Measurements from ENCODE around the gene LANCL1.

Gene LANCL1, protein sequence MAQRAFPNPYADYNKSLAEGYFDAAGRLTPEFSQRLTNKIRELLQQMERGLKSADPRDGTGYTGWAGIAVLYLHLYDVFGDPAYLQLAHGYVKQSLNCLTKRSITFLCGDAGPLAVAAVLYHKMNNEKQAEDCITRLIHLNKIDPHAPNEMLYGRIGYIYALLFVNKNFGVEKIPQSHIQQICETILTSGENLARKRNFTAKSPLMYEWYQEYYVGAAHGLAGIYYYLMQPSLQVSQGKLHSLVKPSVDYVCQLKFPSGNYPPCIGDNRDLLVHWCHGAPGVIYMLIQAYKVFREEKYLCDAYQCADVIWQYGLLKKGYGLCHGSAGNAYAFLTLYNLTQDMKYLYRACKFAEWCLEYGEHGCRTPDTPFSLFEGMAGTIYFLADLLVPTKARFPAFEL

DNA sequence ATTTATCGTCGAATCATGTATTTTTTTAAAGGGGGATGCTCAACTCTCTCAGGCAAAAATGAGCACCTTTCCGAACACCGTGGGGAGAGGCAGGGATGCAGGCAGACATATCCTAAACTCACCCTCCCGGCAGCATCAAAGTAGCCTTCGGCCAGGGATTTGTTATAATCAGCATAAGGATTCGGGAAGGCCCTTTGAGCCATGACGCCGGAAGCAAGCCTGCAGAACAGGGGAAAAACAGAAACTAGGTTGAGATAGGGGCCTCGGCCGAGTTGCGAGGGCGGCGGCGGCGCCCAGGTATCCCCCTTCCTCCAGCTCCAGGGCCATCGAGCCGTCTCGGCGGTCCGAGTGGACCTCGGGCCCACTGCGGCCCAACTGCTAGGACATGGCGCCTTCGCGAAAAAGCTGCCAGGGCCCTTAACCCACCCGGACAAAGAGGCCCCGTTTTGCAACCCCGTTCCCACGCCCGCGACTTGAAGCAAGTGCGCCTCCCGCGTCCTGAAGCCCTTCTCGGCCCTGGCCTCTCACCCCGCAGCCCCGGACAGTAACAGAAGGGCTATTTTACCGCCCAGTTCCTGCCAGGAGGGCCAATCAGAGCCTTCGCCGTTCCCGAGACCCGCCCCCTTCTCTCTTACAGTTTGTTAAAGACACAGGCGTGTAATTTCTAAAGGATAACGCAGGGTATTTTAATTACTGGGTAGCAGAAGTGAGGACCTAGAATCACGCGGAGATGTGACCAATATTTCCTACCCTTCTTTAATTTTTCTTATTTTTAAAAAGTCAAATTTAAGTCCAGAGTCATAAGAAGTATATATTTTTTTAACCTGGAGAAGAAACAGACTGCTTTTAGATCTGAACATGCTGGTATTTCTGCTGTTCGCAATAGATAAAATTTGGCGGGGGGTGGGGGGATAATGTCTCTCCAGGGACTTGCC lies at the start of gene LANCL1:
Gene LANCL1, minus strand, starts transcription at position 566 of the 935 bp plus-strand sequence. Its CDS starts 363 bp downstream, at position 203.
- DNase-seq = peak; percentile 87

GRCh38 chr2:210524533-210524932 lies 48.0 kb upstream of the LANCL1 start:
- DNase-seq = no peak

DNA sequence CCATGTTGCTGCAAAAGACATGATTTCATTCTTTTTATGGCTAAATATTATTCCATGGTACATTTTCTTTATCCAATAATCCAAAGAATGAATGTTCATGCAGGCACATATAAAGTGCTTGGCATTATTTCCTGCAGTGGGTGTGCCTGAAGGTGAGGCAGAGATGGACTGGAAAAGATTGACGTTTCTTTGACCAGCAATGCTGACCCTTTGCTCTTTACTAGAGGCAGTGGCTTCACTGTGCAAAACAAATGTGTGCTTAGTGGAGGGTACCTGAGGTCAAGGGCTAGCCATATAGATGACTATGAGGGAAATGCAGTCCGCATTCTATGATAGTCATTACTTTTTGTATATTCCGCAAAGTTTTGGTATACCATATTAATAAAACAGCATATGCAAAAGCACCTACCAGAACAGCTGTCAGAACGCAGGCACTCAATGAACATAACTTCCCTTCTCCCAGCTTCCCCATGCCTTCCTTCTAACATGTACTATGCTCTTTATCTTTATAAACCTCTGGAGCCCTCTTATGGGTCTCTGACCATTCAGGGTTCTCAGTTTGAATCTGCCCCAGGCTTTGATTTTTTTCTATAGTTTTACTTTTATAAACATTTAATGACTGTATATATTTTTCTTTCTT lies 47.2 kb upstream of the LANCL1 start:
- DNase-seq = no peak

DNA sequence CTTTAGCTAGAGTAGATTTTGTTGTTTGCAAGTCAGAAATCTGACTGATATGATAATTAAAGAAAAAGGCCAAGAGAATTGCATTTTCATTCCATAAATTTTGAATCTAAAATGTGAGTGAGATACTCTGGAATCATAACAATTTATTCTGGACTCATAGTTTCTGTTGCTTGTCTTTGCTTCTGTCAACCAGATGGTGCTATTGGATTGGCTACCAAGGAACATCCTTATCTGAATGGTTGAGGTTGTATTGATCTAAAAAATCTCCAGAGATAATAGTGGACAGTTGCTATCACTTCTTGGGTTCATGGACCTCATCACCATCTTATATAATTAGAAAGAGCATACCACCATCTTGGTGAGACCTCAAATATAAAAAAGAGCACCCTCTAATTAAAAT lies 45.8 kb upstream of the LANCL1 start:
- no peak for DNase-seq

DNA sequence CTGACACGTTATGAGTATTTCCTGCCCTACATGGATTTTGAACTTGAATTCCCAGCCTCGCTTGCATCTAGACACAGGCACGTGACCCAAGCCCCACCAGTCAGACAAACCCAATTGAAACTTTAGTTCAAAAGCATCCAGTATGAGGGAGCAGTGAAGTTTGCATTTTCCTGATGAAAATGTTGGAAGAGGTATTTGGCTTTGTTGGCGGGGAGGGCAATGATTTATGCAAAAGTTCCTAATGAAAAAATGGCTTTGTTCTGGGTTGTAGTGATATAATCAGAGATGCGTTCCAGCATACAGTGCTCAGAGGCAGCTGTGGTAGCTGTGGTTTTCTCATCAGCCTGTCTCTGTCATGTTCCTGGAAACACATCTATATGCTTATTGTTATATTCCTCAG lies 43.0 kb upstream of the LANCL1 start:
- DNase-seq = no peak

DNA sequence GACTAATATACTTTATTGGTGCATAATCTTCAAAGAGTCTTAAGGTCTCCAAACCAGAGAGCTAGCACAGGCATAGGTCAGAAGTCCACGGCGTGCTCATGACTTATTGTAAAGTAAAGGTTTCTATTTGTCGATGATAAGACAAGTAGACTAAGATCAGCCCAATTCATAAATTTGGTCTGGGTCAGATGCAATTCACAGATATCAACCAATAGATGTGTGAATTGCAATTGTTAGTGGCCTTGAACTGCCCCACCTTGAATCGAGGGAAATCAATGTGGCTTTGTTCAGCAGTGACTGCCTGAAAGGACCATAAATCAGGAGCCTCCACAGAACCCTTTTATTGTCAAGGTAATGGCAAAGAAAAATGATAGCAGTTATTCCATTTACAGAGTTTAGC lies 40.7 kb upstream of the LANCL1 start:
- no peak for DNase-seq

- DNase-seq = no peak
These were observed 39.4 kb upstream of the LANCL1 start for GRCh38 chr2:210515911-210516310.

- DNase-seq = no peak
These were observed 27.2 kb upstream of the LANCL1 start for GRCh38 chr2:210503725-210504191.

GRCh38 chr2:210503001-210503623 lies 26.6 kb upstream of the LANCL1 start:
- DNase-seq = peak; percentile 27

DNA sequence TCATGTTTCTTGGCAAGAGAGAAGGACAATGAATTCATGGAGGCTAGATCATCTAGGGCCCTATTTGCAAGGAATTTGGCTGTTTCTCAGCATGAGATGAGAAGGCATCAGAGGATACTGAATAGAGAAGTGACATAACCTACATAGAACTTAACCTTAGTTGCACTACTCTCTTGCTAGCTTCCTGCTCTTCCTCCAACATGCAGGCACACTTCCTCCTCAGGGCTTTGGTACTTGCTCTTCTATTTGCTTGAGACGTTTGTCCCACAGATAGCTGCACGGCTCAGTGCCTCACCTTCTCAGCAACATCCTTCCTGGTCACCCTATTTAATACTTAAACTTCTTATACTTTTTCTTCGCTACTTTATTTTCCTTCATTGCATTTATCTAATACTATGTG lies 20.0 kb upstream of the LANCL1 start:
- no peak for DNase-seq

DNA sequence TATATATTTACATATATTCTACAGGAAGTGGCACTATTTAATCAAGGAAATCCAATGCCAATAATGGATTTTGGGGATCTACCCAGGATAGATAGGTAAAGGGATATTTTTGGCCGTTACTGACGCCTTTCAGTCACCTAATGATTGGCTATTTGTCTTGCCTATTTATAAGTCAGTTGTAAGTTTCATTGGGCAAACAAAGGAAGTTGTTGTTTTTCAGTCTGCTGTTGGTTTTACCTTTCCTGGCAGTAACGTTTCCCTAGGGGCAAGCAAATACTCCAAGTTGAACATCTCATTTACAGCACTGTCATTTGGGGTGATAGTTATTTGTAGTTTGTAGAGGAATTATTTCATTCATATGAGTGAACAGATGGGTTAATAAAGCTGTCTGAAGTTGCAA lies 17.0 kb upstream of the LANCL1 start:
- no peak for DNase-seq

DNA sequence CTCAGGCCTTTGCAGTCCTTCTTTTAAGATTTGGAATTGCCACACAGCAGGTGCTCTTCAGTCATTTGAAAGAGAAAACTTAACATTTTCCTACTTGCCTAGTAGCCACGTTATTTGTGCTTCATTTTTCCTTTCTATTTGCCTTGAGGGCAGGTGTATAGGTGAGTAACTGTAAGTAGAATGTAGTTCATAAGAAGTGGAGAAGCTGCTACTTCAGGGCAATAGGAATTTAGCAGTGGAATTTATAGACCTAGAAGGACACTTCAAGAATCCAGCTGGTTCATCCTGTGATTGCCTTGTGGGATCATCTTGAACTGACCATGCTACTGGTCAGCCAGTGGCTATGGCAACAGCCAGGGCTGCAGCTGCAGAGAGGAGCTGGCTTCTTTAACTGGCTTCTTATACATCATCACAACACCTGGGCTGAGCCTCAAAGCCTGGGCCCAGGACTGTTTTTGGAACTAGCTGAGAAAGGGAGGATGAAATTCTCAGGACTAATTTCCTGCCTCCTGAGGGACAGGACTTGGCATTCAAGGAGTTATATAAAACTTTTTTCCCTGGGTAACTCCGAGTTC lies 5.1 kb upstream of the LANCL1 start:
- DNase-seq = no peak

- no peak for DNase-seq
These were observed 4.2 kb upstream of the LANCL1 start for GRCh38 chr2:210480764-210481163.

GRCh38 chr2:210480079-210480478 lies 3.5 kb upstream of the LANCL1 start:
- no peak for DNase-seq

DNA sequence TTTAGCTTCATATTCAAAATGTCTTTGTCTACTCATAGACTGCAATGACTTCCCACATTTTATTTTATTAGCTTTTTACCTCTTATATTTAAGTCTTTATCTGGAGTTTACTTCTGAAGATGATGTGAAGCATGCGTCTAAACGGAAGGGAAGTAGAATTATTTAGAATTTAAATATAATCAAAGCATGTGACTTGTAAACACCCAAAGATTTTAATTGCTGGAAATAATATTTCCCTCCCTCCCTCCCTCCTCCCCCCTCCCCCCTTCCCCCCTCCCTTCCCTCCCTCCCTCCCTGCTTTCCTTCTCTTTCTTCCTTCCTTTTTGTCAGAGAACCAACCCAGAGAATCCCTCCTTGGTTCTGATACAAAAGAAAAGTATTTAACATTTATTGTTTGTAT lies 2.1 kb upstream of the LANCL1 start:
- DNase-seq = no peak

GRCh38 chr2:210477496-210477895 lies 937 bp upstream of the LANCL1 start:
- peak; percentile 10 for DNase-seq

GRCh38 chr2:210475706-210476105 lies 853 bp downstream of the LANCL1 start:
- no peak for DNase-seq

GRCh38 chr2:210474776-210475175 lies 1.8 kb downstream of the LANCL1 start:
- DNase-seq = no peak

- no peak for DNase-seq
These were observed 15.2 kb downstream of the LANCL1 start for GRCh38 chr2:210461401-210461800.

- no peak for DNase-seq
These were observed 16.0 kb downstream of the LANCL1 start for GRCh38 chr2:210460322-210461227.

DNA sequence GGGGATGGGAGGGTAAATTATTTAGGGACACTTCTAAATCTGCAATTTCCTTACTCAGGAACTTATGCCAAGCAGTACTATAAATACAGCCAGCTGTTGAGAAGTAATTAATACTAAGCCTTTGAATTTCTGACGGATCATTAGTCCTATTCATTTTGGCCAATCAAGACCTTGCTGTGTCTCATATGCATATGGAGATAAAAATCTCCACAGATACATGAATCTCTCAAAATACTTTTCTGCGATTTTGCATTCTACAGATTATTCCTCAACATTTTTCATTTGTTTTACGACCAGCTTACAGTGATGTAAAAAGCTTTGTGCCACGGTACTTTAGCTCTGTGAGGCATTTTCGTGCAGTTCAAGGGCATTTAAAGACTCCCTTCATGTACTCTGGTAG lies 16.7 kb downstream of the LANCL1 start:
- DNase-seq = no peak

Data from CD4-positive, alpha-beta T cell treated with Interleukin-12 subunit alpha and Interleukin-12 subunit beta, for 1 hour (primary cell).